ENCODE measurements around the gene ERFE.

DNA sequence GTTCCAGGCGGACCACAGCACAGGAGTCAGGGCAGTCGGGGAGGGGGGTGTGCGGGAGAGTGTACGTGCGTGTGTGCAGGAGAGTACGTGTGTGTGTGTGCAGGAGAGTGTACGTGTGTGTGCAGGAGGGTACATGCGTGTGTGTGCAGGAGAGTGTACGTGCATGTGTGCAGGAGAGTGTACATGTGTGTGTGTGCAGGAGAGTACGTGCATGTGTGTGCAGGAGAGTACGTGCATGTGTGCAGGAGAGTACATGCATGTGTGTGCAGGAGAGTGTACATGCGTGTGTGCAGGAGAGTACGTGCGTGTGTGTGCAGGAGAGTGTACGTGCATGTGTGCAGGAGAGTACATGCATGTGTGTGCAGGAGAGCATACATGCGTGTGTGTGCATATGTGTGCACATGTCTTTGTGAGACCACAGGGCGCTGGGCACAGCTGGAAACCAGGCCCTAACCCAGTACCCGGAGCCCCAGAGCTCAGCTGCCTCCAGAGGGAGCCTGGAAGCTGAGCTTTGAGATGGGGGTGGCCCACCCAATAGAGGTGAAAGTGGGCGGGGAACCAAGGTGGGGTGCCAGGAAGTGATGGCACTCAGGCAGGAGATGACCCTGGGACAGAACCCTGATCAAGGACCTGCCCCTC, 34.2 kb upstream of the ERFE start:
- TF ChIP-seq, protein P1, sequence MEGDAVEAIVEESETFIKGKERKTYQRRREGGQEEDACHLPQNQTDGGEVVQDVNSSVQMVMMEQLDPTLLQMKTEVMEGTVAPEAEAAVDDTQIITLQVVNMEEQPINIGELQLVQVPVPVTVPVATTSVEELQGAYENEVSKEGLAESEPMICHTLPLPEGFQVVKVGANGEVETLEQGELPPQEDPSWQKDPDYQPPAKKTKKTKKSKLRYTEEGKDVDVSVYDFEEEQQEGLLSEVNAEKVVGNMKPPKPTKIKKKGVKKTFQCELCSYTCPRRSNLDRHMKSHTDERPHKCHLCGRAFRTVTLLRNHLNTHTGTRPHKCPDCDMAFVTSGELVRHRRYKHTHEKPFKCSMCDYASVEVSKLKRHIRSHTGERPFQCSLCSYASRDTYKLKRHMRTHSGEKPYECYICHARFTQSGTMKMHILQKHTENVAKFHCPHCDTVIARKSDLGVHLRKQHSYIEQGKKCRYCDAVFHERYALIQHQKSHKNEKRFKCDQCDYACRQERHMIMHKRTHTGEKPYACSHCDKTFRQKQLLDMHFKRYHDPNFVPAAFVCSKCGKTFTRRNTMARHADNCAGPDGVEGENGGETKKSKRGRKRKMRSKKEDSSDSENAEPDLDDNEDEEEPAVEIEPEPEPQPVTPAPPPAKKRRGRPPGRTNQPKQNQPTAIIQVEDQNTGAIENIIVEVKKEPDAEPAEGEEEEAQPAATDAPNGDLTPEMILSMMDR (IDR thresholded peaks at IDR 0.05): no peak
- TF ChIP-seq POLR2A (IDR thresholded peaks at IDR 0.05) (no peak), POLR2AphosphoS5 (IDR thresholded peaks at IDR 0.05) (no peak), EP300 (IDR thresholded peaks at IDR 0.05) (no peak)

Data from stomach (tissue), 4 donors.